Neural progenitor cell (in vitro differentiated cells): ENCODE data around the gene HHAT. TPM values are rescaled to one million over a fixed set of nuclear protein-coding genes. Genes with fewer than 3 reads are reported as not detected.

ENCODE experiments used
- DNase-seq: peaks from one replicate; pipeline ENCODE4 v3.0.0-alpha.2; 2016; ENCODE audit warnings: low spot score
- H2AFZ ChIP-seq: fragments of 200-600 bp; sonication (generic); replicated peaks from 2 replicates; pipeline ENCODE4 v1.6.1; 2016; ENCODE audit warnings: antibody characterized with exemption
- H3F3A ChIP-seq: fragments of 200-600 bp; sonication (generic); 2 replicates; pipeline ENCODE4 v1.6.1; 2016; ENCODE audit warnings: antibody characterized with exemption, low read depth
- H3K27ac ChIP-seq: fragments of 200-600 bp; sonication (generic); 2 replicates; pipeline ENCODE4 v1.5.1; 2016; ENCODE audit warnings: mild to moderate bottlenecking
- H3K27me3 ChIP-seq: fragments of 200-600 bp; sonication (generic); 2 replicates; pipeline ENCODE4 v1.6.1; 2016; ENCODE audit warnings: mild to moderate bottlenecking, moderate library complexity
- H3K36me3 ChIP-seq: fragments of 200-600 bp; sonication (generic); 2 replicates; pipeline ENCODE4 v1.5.1; 2016
- H3K4me1 ChIP-seq: fragments of 200-600 bp; sonication (generic); 2 replicates; pipeline ENCODE4 v1.6.1; 2016; ENCODE audit warnings: mixed run types
- H3K4me2 ChIP-seq: fragments of 200-600 bp; sonication (generic); 2 replicates; pipeline ENCODE4 v1.6.1; 2016
- H3K4me3 ChIP-seq: fragments of 200-600 bp; sonication (generic); 2 replicates; pipeline ENCODE4 v1.5.1; 2016
- H3K79me2 ChIP-seq: fragments of 200-600 bp; sonication (generic); 2 replicates; pipeline ENCODE4 v1.6.1; 2016; ENCODE audit warnings: low read depth
- H3K9ac ChIP-seq: fragments of 200-600 bp; sonication (generic); 2 replicates; pipeline ENCODE4 v1.6.1; 2016
- H3K9me3 ChIP-seq: fragments of 200-600 bp; sonication (generic); 2 replicates; pipeline ENCODE4 v1.5.1; 2016; ENCODE audit warnings: low read depth
- H4K20me1 ChIP-seq: fragments of 200-600 bp; sonication (generic); 2 replicates; pipeline ENCODE4 v1.6.1; 2016; ENCODE audit warnings: low read depth
- H3K27ac Mint-ChIP-seq: 3 replicates; pipeline ENCODE4 v1.8.0; 2021; ENCODE audit warnings: mixed read lengths
- H3K27me3 Mint-ChIP-seq: 2 replicates; pipeline ENCODE4 v1.8.0; 2022; ENCODE audit warnings: low read depth, mild to moderate bottlenecking, inconsistent platforms, moderate library complexity, mixed read lengths; ENCODE audit not compliant: insufficient read depth
- H3K36me3 Mint-ChIP-seq: 3 replicates; pipeline ENCODE4 v1.8.0; 2021; ENCODE audit warnings: mixed read lengths
- H3K4me1 Mint-ChIP-seq: 3 replicates; pipeline ENCODE4 v1.8.0; 2021; ENCODE audit warnings: mixed read lengths
- H3K4me3 Mint-ChIP-seq: 3 replicates; pipeline ENCODE4 v1.8.0; 2021; ENCODE audit warnings: mild to moderate bottlenecking, moderate library complexity, mixed read lengths
- H3K9me3 Mint-ChIP-seq: 3 replicates; pipeline ENCODE4 v1.8.0; 2020; ENCODE audit warnings: mixed read lengths
- CTCF ChIP-seq: fragments of 200-600 bp; sonication (generic); IDR thresholded peaks from 2 replicates; pipeline ENCODE4 v1.5.1; 2017; ENCODE audit warnings: antibody characterized with exemption, mild to moderate bottlenecking
- EZH2 ChIP-seq: fragments of 200-600 bp; sonication (generic); IDR thresholded peaks from 2 replicates; pipeline ENCODE4 v1.6.1; 2017; ENCODE audit warnings: antibody characterized with exemption, mild to moderate bottlenecking, moderate library complexity
- EZH2phosphoT487 ChIP-seq: fragments of 200-600 bp; sonication (generic); IDR thresholded peaks from 2 replicates; pipeline ENCODE4 v1.6.1; 2017; ENCODE audit warnings: antibody characterized with exemption
- total RNA-seq: library from RNA; depleted of rRNA; stranded (reverse); fragments of >200 nt; gene quantifications from 2 replicates; pipeline ENCODE4 v1.2.3, GENCODE V29; 2015; ENCODE audit warnings: low replicate concordance

Gene HHAT
- total RNA-seq, 1 donor from 2014 or later, result 10.3 TPM

- H3K4me2 ChIP-seq, result peak overlapping the region; percentile 51
- no peaks in the 10 kb centered on the region for H3K36me3 ChIP-seq
- peaks cover 34% of the 10 kb centered on the region for H3K4me1 Mint-ChIP-seq
- peak; percentile 66 for DNase-seq
- no peak overlapping the region for H3K27ac ChIP-seq
- H3K27me3 ChIP-seq, result no peaks in the 10 kb centered on the region
- peaks cover 4% of the 10 kb centered on the region for H3K36me3 Mint-ChIP-seq
- no peak overlapping the region for H3K9ac ChIP-seq
- H3K9me3 ChIP-seq, result no peaks in the 10 kb centered on the region
- peak overlapping the region; percentile 48 for H3K4me3 Mint-ChIP-seq
- H3K9me3 Mint-ChIP-seq, result peaks cover 2% of the 10 kb centered on the region
- H4K20me1 ChIP-seq, result no peaks in the 10 kb centered on the region
- no peak overlapping the region for H2AFZ ChIP-seq
- TF ChIP-seq EZH2phosphoT487, result no peak
- no peak for TF ChIP-seq CTCF
- H3K4me3 ChIP-seq, result no peak overlapping the region
- no peaks in the 10 kb centered on the region for H3K79me2 ChIP-seq
- H3K27ac Mint-ChIP-seq, result peak overlapping the region; percentile 76
- H3K27me3 Mint-ChIP-seq, result no peaks in the 10 kb centered on the region
- peaks cover 16% of the 10 kb centered on the region for H3K4me1 ChIP-seq
- peaks cover 5% of the 10 kb centered on the region for H3F3A ChIP-seq
Measured at GRCh38 chr1:210446479-210446878, 117.8 kb downstream of the HHAT start.

GRCh38 chr1:210447456-210448057 is 118.9 kb downstream of the HHAT start:
- Histone ChIP-seq H3F3A (peaks cover 5% of the 10 kb centered on the region), H3K27ac (peak overlapping the region; percentile 24), H3K79me2 (no peaks in the 10 kb centered on the region), H3K9me3 (no peaks in the 10 kb centered on the region), H3K4me1 (peaks cover 16% of the 10 kb centered on the region), H3K27me3 (no peaks in the 10 kb centered on the region), H3K4me3 (no peak overlapping the region), H3K4me2 (no peak overlapping the region), H3K9ac (no peak overlapping the region), H2AFZ (no peak overlapping the region), H4K20me1 (no peaks in the 10 kb centered on the region), H3K36me3 (no peaks in the 10 kb centered on the region)
- H3K4me3 Mint-ChIP-seq, result no peak overlapping the region
- H3K27ac Mint-ChIP-seq, result peak overlapping the region; percentile 42
- DNase-seq, result no peak
- peaks cover 2% of the 10 kb centered on the region for H3K9me3 Mint-ChIP-seq
- H3K36me3 Mint-ChIP-seq, result peaks cover 4% of the 10 kb centered on the region
- H3K27me3 Mint-ChIP-seq, result no peaks in the 10 kb centered on the region
- TF ChIP-seq CTCF, result no peak
- no peak for TF ChIP-seq EZH2phosphoT487
- no peak for TF ChIP-seq EZH2
- peaks cover 34% of the 10 kb centered on the region for H3K4me1 Mint-ChIP-seq

- H3K27me3 Mint-ChIP-seq, result no peaks in the 10 kb centered on the region
- peak; percentile 81 for TF ChIP-seq CTCF
- no peak for TF ChIP-seq EZH2phosphoT487
Measured at GRCh38 chr1:210448297-210448892, 119.7 kb downstream of the HHAT start.

More at GRCh38 chr1:210448297-210448892, 119.7 kb downstream of the HHAT start:
- Mint-ChIP-seq H3K27ac (peak overlapping the region; percentile 28), H3K4me3 (no peak overlapping the region), H3K36me3 (peaks cover 4% of the 10 kb centered on the region), H3K4me1 (peaks cover 34% of the 10 kb centered on the region), H3K9me3 (peaks cover 2% of the 10 kb centered on the region)
- Histone ChIP-seq H3K4me3 (no peak overlapping the region), H4K20me1 (no peaks in the 10 kb centered on the region), H3K9me3 (no peaks in the 10 kb centered on the region), H2AFZ (no peak overlapping the region), H3F3A (peaks cover 5% of the 10 kb centered on the region), H3K36me3 (no peaks in the 10 kb centered on the region), H3K27ac (no peak overlapping the region), H3K4me2 (no peak overlapping the region), H3K27me3 (no peaks in the 10 kb centered on the region), H3K79me2 (no peaks in the 10 kb centered on the region), H3K4me1 (peaks cover 16% of the 10 kb centered on the region), H3K9ac (no peak overlapping the region)
- DNase-seq, result peak; percentile 68
